Suppressor macrophage (primary cell): ENCODE results near the gene IGFL1.
"Not testable (repeated sequence)": the region's sequence is repeated elsewhere in the genome, so short reads cannot be mapped to it uniquely, and the experiment has no call there.

ENCODE experiments used
- DNase-seq, 4 experiments: peaks; one replicate each; pipeline ENCODE4 v3.0.0-alpha.2; 2020 to 2022
- total RNA-seq, 17 experiments: gene quantifications; one replicate each; lab custom pipeline; 2026; ENCODE audit warnings: mixed read lengths in 6 of 17, inconsistent platforms in 3 of 17; lab: John Stamatoyannopoulos, UW

The IGFL1 gene
- 0 to 0.44 (median 0) reads per million in 17 experiments for total RNA-seq

GRCh38 chr19:46229442-46229841, at the start of gene IGFL1:
IGFL1 (plus strand) TSS chr19:46229742; CDS start chr19:46229775, 33 bp downstream.
- no peak for DNase-seq

GRCh38 chr19:46180701-46181387, 48.7 kb upstream of the IGFL1 start:
- DNase-seq = no peak

DNA sequence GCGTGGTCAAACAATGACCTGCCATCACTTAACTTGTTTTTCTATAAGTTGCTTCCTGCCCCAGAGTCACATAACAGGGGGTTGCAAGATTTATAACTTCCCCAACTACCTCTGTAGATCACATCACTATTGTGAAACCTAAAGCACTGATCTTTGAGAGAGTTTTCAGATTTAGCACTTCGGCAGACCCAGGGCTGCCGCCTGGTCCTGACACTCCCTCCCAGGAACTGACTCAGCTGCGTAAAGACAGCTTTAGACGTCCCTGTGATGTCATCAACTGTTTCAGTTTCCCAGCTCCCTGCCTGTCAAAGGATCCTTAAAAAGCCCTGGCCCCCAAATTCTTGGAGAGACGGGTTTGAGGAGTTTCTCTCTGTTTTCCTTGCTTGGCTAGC, 48.2 kb upstream of the IGFL1 start:
- peak; percentile 65 to 88 (median 74) for DNase-seq

- DNase-seq = no peak
Observed at GRCh38 chr19:46182476-46182875, 47.1 kb upstream of the IGFL1 start.

GRCh38 chr19:46184775-46185710, 44.5 kb upstream of the IGFL1 start:
- peak; percentile 23 to 54 (median 53) for DNase-seq

DNA sequence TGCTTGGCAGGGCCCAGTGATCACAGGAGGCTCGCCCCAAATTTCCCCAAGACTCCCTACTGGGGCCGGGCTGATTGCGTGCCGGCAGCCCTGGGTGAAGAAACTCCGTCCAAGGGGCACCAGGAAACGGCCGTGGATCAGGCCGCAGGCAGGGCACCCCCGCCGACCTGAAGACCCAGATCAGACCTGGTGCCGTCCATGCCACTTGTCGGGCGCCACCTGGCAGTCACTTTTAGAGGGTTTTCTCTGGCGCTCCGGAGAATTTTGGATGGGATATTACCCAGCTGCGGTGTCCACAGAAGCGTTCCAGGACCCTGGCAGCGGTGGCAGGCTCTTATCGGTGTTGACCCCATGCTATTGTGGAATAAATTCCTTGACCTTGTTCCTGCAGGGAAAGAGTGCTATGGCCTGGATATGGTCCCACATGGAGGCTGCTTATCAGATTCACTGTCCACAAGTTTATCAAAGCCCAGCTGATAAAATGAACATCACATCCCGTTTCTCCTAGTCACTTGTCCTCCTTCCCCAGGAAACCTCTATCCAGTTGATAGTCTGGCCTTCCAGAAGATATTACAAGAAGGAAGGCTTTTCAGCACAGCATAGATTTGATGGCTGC, 43.3 kb upstream of the IGFL1 start:
- DNase-seq = no peak

DNA sequence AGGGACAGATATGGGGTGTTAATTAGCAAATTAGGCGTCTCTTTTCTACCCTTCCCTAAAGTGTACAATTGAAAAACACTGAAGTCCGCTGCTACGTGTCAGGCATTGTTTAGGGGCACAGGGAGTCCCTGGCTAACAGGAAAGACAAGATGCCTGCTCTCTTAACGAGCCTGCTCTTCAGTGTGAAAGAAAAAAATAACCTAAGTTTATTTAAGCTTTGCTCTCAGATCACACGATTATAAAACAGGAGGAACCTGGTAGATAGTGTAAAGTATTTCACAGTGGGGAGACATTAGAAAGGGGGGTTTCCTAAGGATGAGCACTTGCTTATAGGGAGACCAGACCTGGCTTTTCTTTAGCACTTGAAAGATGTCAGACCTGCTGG, 42.8 kb upstream of the IGFL1 start:
- DNase-seq = no peak

DNA sequence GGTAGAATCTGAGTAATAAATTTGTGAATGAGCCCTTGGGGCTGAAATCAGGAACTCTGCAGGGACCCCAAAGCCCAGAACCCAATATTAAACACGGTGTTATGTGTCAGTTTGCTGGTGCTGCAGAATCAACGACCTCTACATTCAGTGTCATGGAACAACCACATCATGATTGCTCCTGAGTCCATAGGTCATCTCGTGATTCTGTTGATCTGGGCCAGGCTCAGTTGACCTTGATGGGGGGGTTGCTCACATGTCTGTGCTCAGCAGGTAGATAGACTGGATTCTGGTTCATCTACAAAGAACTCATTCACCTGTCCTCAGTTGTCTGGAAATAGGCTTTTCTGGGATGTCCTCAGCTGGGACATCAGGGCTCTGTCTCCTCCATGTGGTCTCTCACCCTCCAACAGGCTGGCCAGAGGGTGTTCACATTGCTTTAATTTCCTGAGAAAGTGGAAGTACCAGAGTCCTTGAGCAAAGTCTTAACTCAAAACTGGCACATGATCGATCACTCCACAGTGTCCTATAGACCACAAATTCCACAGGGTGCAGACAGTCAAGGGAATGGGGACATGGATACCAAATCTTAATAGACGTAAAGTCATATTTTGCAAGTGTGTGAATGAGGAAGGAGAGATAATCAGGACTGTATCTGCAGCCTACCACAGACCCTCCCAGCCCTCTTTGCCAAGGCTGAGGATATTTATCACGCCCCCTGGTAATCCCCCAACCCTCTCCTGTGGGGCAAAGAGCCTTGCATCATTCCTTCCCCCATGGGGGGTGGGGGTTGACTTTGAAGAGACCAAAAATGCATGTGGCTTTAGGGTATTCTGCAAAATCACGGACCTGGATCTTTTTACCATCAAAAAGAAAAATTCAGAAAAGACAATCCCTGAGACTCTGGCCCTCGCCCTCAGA, 39.3 kb upstream of the IGFL1 start:
- peak in 2 of 4 experiments; percentile 14 to 18 for DNase-seq

DNA sequence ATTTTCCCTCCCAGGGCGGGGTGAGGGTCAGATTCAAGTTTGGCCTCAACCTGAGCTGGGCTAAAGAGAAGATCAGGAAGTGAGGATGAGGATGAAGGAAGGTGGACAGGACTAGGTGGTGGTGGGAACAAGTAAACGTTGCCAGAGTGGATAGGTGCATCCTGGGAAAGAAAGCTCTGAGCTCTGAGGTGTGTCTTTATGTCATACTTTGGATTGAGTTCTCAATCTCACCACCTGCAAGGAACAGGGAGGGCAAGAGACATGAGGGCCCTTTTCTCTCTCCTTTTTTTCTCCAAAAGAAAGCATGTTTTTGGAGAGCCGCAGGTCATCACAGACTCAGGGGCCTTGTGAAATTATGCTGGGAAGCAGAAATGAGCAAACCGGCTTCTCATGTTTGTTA, 38.2 kb upstream of the IGFL1 start:
- no peak for DNase-seq

- DNase-seq = peak; percentile 38 to 68 (median 64)
Observed at GRCh38 chr19:46191972-46192371, 37.6 kb upstream of the IGFL1 start.

DNA sequence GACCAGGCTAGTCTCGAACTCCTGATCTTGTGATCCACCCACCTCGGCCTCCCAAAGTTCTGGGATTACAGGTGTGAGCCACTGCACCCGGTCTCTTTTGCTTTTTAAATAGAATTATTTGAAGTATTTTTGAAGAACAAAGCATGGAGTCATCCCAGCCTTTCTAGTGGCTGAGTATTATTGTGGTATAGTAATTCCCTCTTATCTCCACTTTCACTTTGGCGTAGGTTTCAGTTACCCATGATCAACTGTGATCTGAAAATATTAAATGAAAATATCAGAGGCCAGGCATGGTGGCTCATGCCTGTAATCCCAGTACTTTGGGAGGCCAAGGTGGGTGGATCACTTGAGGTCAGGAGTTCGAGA, 36.9 kb upstream of the IGFL1 start:
- DNase-seq = not testable (repeated sequence)

- DNase-seq = peak; percentile 77 to 90 (median 86)
Observed at GRCh38 chr19:46192992-46193650, 36.4 kb upstream of the IGFL1 start.

DNA sequence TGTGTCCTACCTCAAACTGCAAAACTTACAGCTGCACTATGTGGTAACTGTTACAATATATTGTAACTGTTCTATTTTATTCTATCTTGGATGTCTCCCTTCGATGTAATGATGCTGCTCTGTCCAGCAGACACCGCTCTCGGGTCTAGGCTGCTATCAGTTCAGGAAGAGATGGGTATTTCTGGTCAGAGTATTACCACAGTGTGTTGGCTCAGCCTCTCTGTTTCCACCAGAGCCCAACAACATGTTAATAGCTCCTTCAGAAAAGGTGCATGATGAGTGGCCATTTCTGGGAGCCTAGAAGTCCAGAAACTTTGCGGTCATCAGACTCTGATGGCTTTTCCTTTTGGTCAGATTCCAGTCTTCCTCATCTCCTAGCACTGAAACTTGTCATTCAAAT, 35.9 kb upstream of the IGFL1 start:
- DNase-seq = no peak

DNA sequence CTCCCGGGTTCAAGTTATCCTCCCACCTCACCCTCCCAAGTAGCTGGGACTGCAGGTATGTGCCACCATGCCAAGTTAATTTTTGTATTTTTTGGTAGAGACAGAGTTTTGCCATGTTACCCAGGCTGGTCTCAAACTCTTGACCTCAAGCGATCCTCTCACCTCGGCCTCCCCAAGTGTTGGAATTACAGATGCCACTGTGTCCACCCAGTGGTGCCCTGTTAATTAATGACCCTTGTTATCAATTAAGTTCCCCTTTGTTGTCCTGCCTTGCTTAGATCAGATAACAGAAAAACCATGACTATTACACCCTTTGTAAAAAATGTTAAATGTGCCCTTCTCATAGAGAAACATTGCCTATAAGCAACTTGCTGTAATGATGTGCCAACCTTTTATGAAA, 34.4 kb upstream of the IGFL1 start:
- DNase-seq = no peak

DNA sequence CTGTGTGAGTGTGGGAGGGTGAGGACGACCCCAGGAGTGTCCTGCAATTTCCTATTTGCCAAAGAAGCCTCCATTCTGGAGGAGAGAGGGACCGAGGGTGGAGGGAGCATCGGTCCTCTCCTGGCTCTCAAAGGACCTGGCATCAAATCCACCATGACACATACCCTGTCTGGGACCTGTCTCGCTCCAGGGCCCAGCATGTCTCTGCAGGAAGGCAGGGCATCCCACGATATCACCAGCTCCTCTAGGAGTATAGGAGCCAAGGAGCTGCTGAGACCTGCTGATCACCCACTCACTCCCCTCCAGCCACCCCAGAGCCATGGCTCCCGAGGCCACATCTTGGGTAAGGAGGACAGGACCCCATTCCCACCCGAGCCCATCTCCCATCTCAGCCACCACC, 33.6 kb upstream of the IGFL1 start:
- not testable (repeated sequence) for DNase-seq

DNA sequence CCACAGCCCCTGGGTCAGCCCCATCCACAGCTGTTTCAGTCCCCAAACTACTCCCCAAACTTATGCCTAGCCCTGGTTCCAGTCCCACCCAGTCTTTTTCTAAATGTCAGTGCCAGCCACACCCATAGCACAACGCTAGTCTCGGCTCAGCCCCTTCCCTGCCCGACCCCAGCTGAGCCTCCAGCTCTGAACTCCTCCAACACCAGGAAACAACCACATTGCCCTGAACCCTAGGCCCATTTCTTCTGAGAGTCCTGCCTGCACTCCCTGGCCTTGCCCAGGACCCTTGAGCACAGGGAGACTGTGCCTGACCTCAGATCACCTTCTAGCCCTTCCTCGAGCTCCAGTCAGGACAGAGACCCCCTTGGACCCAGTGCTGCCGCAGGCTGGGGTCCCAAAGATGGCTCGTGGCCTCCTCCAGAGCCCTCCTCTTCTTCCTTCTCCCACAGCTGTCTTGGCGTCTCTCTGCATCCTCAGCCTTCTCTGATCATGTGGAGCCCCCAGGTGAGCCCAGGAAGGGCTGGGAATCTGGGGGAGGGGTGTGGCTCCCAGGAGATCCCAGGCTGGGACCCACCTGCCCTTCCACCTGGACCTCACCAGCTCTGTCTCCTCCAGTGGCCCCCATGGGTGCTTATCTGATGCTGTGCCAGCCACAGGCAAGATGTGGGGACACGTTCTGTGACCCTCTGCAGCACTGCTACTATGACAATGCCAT, 33.0 kb upstream of the IGFL1 start:
- peak in 1 of 4 experiments; percentile 0 for DNase-seq

GRCh38 chr19:46197314-46198070, 32.0 kb upstream of the IGFL1 start:
- peak in 1 of 4 experiments; percentile 0 for DNase-seq

DNA sequence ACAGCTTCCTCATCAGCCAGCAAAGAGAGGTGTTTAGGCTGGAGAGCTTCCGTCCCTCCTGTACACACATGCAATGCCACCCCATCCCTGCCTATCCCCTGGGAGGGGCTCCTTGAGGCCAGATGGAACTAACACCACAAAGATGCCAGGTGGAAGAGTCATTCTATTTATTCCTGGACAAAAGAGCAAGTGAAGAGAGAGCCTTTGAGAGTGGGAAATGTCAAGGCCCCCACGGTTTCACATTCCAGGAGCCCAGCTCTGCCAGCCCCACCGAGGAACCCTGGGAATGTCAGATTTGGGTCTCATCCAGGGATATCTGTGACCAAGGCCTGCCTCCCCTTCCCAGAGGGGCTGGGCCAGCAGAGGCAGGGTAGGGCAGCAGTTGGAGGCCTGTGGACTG, 30.8 kb upstream of the IGFL1 start:
- DNase-seq = no peak

GRCh38 chr19:46201454-46202310, 27.9 kb upstream of the IGFL1 start:
- DNase-seq = peak in 1 of 4 experiments; percentile 13
